ENCODE measurements around the gene PA2G4.
"Not testable (repeated sequence)": the region's sequence is repeated elsewhere in the genome, so short reads cannot be mapped to it uniquely, and the experiment has no call there.

Gene PA2G4

DNA sequence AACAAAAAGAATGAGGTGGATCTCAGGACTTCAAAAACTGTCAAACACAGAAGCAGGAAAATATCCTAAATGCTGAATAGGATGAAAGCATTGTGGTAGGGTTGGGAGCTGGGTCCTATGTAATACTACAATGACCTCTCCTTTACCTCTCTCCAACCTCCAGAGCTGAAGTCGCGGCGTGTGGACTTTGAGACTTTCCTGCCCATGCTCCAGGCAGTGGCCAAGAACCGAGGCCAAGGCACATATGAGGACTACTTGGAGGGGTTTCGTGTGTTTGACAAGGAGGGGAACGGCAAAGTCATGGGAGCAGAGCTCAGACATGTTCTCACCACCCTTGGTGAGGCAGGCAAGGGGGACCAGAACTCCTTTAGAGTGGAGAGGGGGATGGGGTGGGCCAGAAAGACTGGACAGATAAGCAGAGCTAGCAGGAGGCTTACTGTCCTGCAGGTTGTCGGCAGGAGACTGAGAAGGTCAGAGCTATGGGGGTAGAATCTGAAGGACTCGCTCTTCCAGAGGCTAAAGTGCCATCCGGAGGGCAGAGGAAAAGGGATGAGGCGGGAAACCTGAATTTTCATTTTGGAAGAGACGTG, 51.0 kb downstream of the PA2G4 start:
- DNase-seq: no peak

DNA sequence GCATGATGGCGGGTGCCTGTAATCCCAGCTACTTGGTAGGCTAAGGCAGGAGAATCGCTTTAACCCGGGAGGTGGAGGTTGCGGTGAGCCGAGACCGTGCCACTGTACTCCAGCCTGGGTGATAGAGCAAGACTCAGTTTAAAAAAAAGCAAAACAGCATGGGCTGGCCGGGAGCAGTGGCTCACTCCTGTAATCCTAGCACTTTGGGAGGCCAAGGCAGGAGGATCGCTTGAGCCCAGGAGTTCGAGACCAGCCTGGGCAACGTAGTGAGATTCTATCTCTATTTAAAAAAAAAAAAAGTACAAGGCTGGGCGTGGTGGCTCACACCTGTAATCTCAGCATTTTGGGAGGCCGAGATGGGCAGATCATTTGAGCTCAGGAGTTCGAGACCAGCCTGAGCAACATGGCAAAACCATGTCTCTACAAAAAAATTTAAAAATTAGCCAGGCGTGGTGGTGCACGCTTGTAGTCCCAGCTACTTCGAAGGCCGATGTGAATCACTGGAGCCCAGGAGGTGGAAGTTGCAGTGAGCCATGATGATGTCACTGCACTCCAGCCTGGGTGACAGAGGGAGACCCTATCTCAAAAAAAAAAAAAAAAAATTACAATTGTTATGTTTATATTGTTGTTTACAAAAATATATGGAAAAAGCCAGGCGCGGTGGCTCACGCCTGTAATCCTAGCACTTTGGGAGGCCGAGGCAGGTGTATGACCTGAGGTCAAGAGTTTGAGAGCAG, 52.3 kb downstream of the PA2G4 start:
- DNase-seq: not testable (repeated sequence)

GRCh38 chr12:56157201-56158028, 53.1 kb downstream of the PA2G4 start:
- DNase-seq: peak; percentile 76

GRCh38 chr12:56158029-56158925, 53.9 kb downstream of the PA2G4 start, which contains the start of gene MYL6:
MYL6 (plus strand) TSS chr12:56158359; CDS start chr12:56158402, 43 bp downstream.
- peak; percentile 93 for DNase-seq

DNA sequence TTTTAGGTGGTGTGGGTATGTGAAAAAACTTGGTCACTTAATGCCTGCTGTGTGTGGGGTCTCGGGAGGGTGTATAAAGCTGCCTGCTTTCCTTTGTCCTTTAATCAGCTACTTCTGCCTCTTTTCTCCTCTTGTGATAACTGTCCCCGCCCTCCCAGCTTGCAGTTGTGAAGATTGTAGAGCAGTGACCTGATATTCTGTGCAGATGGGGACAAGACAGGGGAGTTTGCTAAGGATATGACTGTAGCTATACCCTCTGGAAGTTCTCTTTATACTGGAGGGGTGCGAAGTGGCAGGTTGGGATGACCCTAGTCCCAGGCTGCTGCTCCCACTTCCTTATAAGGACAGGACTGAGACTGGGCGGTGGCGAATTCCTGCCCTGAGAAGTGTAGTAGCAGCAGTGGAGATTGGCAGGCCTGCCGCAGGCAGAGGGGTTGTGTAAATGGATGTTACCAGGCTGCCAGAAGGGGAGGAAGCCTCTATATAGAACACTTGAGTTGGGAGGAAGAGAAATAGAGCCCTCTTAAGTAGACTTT, 54.6 kb downstream of the PA2G4 start:
- DNase-seq: peak; percentile 16

- no peak for DNase-seq
These were observed 55.3 kb downstream of the PA2G4 start for GRCh38 chr12:56159482-56160192.

DNA sequence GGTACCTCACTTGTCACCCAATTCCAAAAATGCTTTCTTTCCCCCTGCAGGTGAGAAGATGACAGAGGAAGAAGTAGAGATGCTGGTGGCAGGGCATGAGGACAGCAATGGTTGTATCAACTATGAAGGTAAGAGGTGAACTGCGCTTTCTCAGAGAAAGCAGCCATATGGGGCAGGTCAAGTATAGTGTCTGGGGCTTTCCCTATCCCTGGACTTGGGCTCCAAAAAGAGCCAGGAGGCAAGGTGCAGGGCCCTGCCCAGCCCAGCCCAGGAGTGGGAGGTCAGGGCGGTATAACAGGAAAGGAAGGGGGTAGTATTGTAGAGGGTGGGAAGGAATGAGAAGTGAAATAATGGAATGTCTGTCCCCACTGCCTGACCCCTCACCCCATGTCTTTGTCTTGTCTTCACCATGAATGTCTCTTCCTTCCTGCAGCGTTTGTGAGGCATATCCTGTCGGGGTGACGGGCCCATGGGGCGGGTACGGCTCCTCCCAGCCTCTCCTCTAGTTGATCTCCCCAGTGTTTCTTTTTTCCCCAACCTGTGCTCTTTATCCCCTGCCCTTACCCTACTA, 55.9 kb downstream of the PA2G4 start:
- no peak for DNase-seq

DNA sequence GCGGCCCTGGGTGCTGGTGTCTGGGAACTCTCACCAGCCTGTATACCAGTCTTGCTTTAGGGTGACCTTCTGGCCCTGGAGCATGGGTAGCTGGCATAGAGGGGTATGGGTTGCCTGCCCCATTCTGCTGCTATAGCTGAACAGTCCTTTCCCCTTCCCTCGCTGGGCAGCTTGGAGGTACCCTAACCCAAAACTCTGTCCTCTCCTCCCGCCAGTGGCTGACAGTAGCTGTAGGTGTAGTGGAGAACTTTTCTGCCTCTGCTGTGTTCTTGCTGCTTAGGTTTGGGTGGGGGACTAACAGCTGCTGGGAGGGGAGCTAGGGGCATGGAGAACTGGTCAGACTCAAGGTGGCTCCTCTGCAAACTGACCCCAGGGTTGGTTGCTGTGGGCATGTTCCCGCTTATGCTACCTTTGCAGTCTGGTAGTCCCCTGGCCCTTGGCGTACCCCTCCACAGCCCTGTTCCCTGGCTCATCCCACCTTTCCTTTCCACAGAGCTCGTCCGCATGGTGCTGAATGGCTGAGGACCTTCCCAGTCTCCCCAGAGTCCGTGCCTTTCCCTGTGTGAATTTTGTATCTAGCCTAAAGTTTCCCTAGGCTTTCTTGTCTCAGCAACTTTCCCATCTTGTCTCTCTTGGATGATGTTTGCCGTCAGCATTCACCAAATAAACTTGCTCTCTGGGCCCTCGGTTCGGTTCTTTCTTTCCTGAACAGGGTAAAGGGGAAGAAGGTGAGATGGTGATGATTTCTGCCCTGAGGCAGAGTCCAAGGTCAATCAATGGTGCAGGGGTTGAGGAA, 56.7 kb downstream of the PA2G4 start:
- DNase-seq: no peak

DNA sequence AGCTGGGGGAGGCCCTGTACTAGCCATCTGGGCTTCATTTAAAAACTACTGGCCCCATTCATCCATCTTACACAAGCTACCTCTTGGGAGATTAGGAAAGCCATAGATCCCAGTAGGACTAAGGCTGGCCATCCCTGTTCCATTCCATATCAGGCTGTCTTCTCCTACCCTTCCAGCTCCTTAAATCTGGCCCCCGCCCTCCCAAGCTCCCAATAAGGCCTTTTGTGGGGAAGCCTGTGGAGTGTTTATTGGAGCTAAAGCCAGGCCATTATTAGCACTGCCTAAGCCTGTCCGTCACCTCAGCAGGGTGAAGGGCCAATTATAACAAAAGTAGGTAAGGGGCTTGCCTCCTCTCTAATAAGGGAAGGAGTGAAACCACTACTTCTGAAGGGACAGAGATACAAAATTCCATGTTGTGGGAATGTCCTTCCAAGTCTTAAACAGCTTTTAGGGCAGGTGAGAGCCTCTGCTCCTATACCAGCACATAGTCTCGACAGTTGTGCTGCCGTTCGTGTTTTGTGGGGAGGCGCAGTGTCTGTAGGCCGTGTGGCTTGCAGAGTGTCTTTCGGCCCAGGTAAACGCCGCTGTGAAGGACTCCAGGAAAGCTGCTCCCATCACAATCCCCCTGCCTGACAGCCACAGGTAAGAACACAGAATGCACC, 57.5 kb downstream of the PA2G4 start:
- DNase-seq: no peak

DNA sequence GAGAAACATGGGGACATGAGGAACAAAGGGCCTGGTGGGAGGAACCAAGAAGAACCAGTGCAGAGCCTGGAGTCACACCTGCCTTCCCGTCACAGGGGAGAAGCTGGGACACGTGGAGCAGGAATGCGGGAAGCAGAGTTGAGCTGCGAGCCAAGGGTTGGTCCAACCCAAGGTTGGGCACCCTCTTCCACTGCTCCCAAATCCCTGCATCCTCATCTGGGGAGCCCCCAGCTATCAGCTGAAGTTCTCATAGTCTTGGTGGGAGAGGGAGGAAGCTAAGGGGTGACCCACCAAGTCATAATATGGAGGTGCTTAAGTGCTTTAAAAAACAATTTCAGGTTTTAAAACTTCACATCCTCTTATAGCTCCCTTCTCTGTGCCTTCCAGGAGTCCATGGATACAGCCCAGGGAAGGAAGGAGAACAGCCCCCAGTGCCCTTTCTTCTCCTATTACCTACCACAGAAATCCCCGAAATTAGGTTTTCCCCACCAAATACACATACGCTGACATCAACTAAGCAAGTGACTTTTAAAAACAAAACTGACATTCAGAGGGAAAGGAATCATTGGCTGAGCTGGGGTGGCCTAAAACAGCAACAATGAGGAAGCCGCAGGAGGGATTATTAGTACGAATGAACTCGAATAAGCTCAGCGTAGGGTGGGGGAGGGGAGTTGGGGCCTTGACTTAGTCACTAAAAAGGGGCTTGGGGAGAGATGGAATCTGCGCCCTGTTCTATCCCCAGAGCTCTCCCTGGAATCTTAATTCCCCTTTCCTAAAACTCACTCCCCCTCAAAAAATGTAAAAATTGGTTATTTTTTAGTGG, 58.3 kb downstream of the PA2G4 start:
- DNase-seq: no peak

Data from GDM1 (cell line).